M059J (cell line): Measurements from ENCODE around the gene SMARCB1. TPM values are rescaled to one million over a fixed set of nuclear protein-coding genes. Genes with fewer than 3 reads are reported as not detected.

Experiments used
- DNase-seq: peaks from one replicate; pipeline ENCODE4 v3.0.0-alpha.2; 2012; ENCODE audit warnings: low read depth
- total RNA-seq: library from RNA; depleted of rRNA; stranded (reverse); fragments of >200 nt; shearing (Covaris generic); gene quantifications from 2 replicates; pipeline ENCODE4 v1.2.3, GENCODE V29; 2014; rRNA removed

Gene SMARCB1
- 42.5 and 54.0 TPM in 2 replicates for total RNA-seq

DNA sequence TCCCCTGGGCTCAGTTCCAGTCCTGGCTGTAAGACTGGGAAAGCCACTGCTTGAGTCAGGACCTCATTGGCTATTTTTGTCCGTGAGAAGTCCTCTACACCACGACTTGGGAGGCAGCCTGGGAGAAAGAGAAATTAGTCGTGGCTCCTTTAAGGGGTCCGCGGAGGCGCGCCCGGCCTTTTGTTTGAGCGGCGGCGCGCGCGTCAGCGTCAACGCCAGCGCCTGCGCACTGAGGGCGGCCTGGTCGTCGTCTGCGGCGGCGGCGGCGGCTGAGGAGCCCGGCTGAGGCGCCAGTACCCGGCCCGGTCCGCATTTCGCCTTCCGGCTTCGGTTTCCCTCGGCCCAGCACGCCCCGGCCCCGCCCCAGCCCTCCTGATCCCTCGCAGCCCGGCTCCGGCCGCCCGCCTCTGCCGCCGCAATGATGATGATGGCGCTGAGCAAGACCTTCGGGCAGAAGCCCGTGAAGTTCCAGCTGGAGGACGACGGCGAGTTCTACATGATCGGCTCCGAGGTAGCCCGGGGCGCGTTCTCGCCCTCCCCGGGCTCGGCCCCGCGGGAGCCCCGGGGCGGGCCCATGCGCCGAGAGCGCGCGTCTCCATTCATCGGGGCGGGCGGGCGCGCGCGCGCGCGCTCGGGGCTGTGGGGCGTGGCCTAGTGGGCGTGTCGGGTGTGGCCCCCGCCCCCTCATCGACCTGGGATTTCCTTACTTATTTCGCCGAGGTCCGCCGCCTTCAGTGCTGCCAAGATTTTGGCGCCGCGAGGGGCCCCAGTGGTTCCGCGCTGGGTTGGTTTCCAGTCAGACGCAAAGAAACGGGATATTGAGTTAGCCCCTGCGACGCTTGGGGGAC lies at the start of gene SMARCB1:
Gene SMARCB1, plus strand, starts transcription at position 215 of the 848 bp plus-strand sequence. Its CDS starts 204 bp downstream, at position 419.
- peak; percentile 86 for DNase-seq

- DNase-seq: no peak
Measured at GRCh38 chr22:23737696-23738095, 49.1 kb upstream of the SMARCB1 start.

GRCh38 chr22:23742505-23743264 lies 44.1 kb upstream of the SMARCB1 start:
- no peak for DNase-seq

GRCh38 chr22:23743303-23743705 lies 43.5 kb upstream of the SMARCB1 start:
- DNase-seq: no peak

DNA sequence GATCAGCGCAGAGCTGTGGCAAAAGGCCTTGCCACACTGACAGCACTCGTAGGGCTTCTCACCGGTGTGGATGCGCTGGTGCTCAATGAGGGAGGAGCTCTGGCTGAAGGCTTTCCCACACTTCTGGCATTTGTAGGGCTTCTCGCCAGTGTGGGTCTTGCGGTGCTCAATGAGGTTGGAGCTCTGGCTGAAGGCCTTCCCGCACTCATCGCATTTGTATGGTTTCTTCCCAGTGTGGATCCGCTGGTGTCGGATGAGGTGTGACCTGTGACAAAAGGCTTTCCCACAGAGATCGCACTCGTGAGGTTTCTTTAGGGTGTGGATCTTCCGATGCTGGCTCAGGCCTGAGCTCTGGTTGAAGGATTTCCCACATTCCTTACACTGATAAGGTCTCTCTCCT lies 42.8 kb upstream of the SMARCB1 start:
- DNase-seq: no peak

DNA sequence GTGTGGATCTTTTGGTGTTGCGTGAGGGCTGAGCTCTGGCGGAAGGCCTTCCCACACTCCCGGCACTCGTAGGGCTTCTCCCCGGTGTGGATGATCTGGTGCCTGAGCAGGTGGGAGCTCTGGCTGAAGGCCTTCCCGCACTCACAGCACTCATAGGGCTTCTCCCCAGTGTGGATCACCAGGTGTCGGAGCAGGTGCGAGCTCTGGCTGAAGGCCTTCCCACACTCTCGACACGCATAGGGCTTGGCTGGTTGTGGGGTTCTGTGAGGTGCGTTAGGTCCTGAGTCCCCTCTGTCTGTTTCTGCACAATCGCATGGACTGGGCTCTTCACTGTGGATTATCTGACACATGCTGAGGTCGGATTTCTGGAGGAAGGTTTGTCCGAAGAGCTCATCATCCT lies 42.3 kb upstream of the SMARCB1 start:
- DNase-seq: no peak

DNA sequence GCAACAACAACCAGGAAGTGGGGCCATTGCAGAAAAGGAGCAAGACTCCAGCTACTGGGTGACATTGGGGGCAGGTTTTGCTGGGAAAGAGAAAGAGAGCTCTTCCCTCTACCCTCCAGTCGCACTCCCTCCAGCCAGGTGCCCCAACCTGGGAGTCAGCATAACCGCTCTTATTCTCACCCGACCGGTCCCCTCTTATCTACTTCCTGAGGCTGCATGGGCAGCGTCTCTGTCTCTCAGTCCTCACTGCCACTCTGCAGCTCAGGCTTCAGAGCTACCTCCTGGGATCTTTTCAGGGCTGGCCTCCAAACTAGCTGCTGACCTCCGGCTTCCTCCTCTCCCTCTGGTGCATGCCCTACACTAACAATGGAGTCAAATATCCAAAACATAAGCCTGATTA lies 41.0 kb upstream of the SMARCB1 start:
- no peak for DNase-seq

- DNase-seq: no peak
Measured at GRCh38 chr22:23749841-23750301, 36.9 kb upstream of the SMARCB1 start.

- DNase-seq: no peak
Measured at GRCh38 chr22:23750367-23750713, 36.4 kb upstream of the SMARCB1 start.

- peak; percentile 73 for DNase-seq
Measured at GRCh38 chr22:23750714-23751440, 35.9 kb upstream of the SMARCB1 start, which contains the start of gene ZNF70. TSS of gene ZNF70 (minus strand) at chr22:23751112. CDS start at chr22:23745140, 5,972 bp downstream.

DNA sequence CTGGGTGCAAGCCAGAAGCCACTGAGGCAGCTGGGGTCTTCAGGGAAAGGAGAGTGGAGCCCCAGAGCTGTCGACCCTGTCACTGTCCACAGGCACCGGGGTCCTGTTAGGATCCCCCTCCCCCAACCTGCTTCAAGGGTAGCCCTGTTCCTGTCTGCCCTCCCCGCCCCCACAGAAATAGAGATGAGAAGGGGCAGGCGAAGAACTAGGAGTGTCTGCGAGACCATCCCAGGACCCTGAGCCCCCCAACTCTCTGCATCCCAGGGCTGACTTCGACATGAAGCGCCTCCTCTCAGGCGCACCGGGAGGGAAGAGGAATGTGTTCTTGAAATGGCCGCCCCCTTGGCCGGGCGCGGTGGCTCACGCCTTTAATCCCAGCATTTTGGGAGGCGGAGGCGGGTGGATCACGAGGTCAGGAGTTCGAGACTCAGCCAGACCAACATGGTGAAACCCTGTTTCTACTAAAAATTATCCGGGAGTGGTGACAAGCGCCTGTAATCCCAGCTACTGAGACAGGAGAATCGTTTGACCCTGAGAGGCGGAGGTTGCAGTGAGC lies 35.2 kb upstream of the SMARCB1 start:
- no peak for DNase-seq

DNA sequence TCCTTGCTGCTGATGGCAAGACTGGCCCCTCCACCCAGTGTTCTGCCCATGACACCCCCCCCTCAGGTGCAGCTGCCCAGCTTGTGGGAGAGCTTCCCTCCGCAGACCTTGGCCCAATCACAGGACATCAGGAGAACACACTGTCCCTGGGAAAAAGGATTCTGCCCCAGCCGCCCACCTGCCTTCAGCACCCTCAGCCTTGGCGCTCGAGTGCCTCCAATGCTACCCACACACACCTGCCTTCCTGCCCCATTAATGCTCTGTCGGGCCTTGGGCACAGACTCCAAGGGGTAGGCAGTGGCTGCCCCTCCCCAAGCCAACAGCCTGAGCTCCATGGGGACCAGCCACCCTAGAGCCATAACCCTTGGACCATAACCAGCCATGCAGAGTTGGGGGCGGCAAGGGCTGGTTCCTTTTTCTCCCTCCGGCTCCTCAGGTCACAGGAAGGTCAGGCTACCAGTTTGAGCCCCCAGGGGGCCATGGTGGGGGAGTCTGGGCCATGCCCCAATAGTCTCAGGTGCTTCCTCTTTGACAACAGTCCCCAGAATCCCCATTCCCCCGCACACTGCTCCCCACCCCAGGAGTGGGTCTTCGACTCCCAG lies 34.6 kb upstream of the SMARCB1 start:
- no peak for DNase-seq

- DNase-seq: no peak
Measured at GRCh38 chr22:23752750-23753149, 34.0 kb upstream of the SMARCB1 start.

GRCh38 chr22:23753385-23753784 lies 33.4 kb upstream of the SMARCB1 start:
- DNase-seq: no peak

DNA sequence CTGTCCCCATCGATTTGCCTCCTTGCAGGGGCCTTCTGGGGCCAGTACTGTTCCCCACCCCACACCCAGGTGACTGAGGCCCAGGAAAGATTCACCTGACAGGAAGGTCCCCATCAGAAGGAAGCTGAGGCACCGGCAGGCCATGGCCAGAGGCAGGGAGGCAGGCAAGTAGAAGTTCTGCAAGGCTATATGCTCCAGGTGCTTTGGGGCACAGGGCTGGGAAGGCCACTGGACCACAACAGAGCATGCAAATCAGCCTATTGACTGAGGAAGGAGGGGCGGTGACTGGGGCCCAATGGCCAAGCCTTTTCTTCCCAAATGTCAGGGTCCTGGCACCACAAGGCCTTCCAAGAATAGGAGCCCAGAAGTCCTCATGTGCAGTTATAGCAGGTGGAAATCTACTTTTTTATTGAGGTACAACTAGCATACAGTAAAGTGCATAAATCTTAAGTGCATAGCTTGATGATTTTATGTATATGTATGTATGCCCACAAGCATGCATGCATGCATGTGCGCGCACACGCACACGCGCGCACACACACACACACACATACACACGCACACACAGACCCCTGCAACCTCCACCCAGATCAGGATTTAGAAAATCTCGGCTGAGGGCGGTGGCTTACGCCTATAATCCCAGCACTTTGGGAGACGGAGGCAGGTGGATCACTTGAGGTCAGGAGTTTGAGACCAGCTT lies 32.4 kb upstream of the SMARCB1 start, which contains the start of gene VPREB3:
Gene VPREB3, minus strand, starts transcription at position 206 of the 700 bp plus-strand sequence. Its CDS starts 62 bp downstream, at position 144.
- DNase-seq: no peak

DNA sequence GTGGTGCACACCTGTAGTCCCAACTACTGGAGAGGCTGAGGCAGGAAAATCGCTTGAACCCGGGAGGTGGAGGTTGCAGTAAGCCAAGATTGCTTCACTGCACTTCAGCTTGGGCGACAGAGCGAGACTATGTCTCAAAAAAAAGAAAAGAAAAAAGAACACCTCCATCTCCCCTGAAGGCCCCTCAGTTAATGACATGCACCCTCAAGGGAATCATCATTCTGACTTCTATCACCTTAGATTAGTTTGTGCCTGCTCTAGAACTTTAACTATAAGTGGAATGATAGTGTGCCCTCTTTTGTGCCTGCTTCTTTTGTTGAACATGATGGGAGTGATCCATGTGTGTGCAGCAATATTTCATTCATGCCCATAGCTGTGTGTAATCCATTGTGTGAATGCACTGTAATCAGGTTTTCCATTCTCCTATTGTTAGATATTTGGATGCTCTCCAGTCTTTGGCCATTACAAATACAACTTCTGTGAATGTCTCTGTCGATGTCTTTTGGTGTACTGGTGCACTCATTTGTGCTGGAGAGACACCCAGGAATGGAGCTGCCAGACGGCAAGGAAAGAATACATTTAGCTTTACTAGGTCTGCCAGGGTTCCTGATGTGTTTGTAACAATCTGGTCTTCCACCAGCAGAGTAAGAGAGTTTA lies 31.7 kb upstream of the SMARCB1 start:
- DNase-seq: no peak

GRCh38 chr22:23755711-23756110 lies 31.1 kb upstream of the SMARCB1 start:
- DNase-seq: no peak

GRCh38 chr22:23756891-23757290 lies 29.9 kb upstream of the SMARCB1 start:
- no peak for DNase-seq

DNA sequence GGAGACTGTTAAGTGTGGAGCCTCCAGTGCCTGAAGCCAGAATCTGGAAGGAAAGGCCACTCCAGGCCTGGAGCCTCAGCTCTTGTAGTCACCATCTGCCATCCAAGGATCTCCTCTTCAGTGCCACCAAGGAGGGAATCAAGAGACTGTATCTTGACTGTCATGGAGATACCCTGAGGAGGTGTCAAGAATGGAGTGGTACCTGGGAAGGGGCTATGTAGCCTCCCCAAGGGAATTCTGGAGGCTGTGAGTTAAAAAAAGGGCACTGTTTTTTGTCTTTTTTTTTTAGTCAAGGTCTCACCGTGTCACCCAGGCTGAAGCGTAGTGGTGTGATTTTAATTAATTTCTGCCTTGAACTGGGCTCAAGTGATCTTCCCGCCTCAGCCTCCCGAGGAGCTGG lies 27.2 kb upstream of the SMARCB1 start:
- no peak for DNase-seq

- DNase-seq: no peak
Measured at GRCh38 chr22:23760056-23760455, 26.7 kb upstream of the SMARCB1 start.
